Measurements from ENCODE around the gene CD9. TPM values are rescaled to one million over a fixed set of nuclear protein-coding genes. Genes with fewer than 3 reads are reported as not detected.
"Not testable (repeated sequence)": the region's sequence is repeated elsewhere in the genome, so short reads cannot be mapped to it uniquely, and the experiment has no call there.

The CD9 gene
- 10 to 100 TPM in 1 of 2 experiments, 1 to 10 TPM in 1; 3.8 to 20.4 TPM for total RNA-seq

- peaks cover 24% of the 10 kb centered on the region for H3K4me1 Mint-ChIP-seq
- H3K36me3 Mint-ChIP-seq: no peaks in the 10 kb centered on the region
- H3K27me3 Mint-ChIP-seq: peaks cover 66% of the 10 kb centered on the region
- CTCF ChIA-PET: interaction anchor here (0.5 to 14.4 kb wide), 6 partner anchors 13 to 212 kb away, joined by 3 to 225 read pairs (median 4); no protein-coding TSS in a partner anchor
- ATAC-seq (peak; percentile 32), DNase-seq (no peak)
- peak within 1 kb of the TSS; percentile 49 for H3K4me3 Mint-ChIP-seq
- H3K9me3 Mint-ChIP-seq (ENCODE audit: low read depth): no peaks in the 10 kb centered on the region
- no peak within 1 kb of the TSS for H3K27ac Mint-ChIP-seq
These were observed at the start of gene CD9 for GRCh38 chr12:6200256-6201212. Gene CD9 (plus strand): TSS chr12:6200400. CDS start chr12:6200500, 100 bp downstream.

GRCh38 chr12:6154730-6155459 is 45.3 kb upstream of the CD9 start:
- Mint-ChIP-seq H3K36me3 (no peaks in the 10 kb centered on the region), H3K27ac (no peak overlapping the region), H3K4me3 (no peak overlapping the region), H3K27me3 (no peaks in the 10 kb centered on the region), H3K9me3 (ENCODE audit: low read depth) (no peaks in the 10 kb centered on the region), H3K4me1 (no peaks in the 10 kb centered on the region)
- no peak for ATAC-seq
- CTCF ChIA-PET: no interaction called here
- no peak for DNase-seq

GRCh38 chr12:6157482-6157881 is 42.7 kb upstream of the CD9 start:
- no peaks in the 10 kb centered on the region for H3K9me3 Mint-ChIP-seq (ENCODE audit: low read depth)
- CTCF ChIA-PET: no interaction called here
- DNase-seq (no peak), ATAC-seq (no peak)
- no peak overlapping the region for H3K27ac Mint-ChIP-seq
- no peaks in the 10 kb centered on the region for H3K4me1 Mint-ChIP-seq
- no peaks in the 10 kb centered on the region for H3K36me3 Mint-ChIP-seq
- no peak overlapping the region for H3K4me3 Mint-ChIP-seq
- no peaks in the 10 kb centered on the region for H3K27me3 Mint-ChIP-seq

- H3K27me3 Mint-ChIP-seq: no peaks in the 10 kb centered on the region
- CTCF ChIA-PET: no interaction called here
- ATAC-seq: no peak
- H3K9me3 Mint-ChIP-seq (ENCODE audit: low read depth): no peaks in the 10 kb centered on the region
- no peaks in the 10 kb centered on the region for H3K36me3 Mint-ChIP-seq
- no peak overlapping the region for H3K27ac Mint-ChIP-seq
- no peak overlapping the region for H3K4me3 Mint-ChIP-seq
- H3K4me1 Mint-ChIP-seq: no peaks in the 10 kb centered on the region
- no peak for DNase-seq
These were observed 41.9 kb upstream of the CD9 start for GRCh38 chr12:6158255-6158654.

GRCh38 chr12:6158749-6159148 is 41.5 kb upstream of the CD9 start:
- no peaks in the 10 kb centered on the region for H3K36me3 Mint-ChIP-seq
- no peaks in the 10 kb centered on the region for H3K27me3 Mint-ChIP-seq
- no peaks in the 10 kb centered on the region for H3K9me3 Mint-ChIP-seq (ENCODE audit: low read depth)
- H3K4me3 Mint-ChIP-seq: no peak overlapping the region
- no peak for DNase-seq
- CTCF ChIA-PET: no interaction called here
- H3K4me1 Mint-ChIP-seq: no peaks in the 10 kb centered on the region
- no peak for ATAC-seq
- no peak overlapping the region for H3K27ac Mint-ChIP-seq

GRCh38 chr12:6159166-6160011 is 40.8 kb upstream of the CD9 start:
- ATAC-seq; H3K36me3 Mint-ChIP-seq; H3K27ac Mint-ChIP-seq; H3K9me3 Mint-ChIP-seq (ENCODE audit: low read depth); CTCF ChIA-PET; H3K27me3 Mint-ChIP-seq; DNase-seq; H3K4me1 Mint-ChIP-seq; H3K4me3 Mint-ChIP-seq: not testable (repeated sequence)

- CTCF ChIA-PET; H3K4me1 Mint-ChIP-seq; H3K36me3 Mint-ChIP-seq; ATAC-seq; H3K27ac Mint-ChIP-seq; H3K4me3 Mint-ChIP-seq; DNase-seq; H3K9me3 Mint-ChIP-seq (ENCODE audit: low read depth); H3K27me3 Mint-ChIP-seq: not testable (repeated sequence)
These were observed 40.1 kb upstream of the CD9 start for GRCh38 chr12:6160049-6160649.

GRCh38 chr12:6161124-6161882 is 38.9 kb upstream of the CD9 start:
- ATAC-seq: no peak

GRCh38 chr12:6163416-6164060 is 36.7 kb upstream of the CD9 start:
- DNase-seq (no peak), ATAC-seq (no peak)
- Mint-ChIP-seq H3K27me3 (peaks cover 1% of the 10 kb centered on the region), H3K4me3 (no peak overlapping the region), H3K36me3 (no peaks in the 10 kb centered on the region), H3K4me1 (peaks cover 17% of the 10 kb centered on the region), H3K9me3 (ENCODE audit: low read depth) (no peaks in the 10 kb centered on the region), H3K27ac (no peak overlapping the region)
- CTCF ChIA-PET: interaction anchor here (1.3 kb wide), 1 partner anchor 41 kb away, joined by 3 read pairs; no protein-coding TSS in a partner anchor

More at GRCh38 chr12:6161124-6161882, 38.9 kb upstream of the CD9 start:
- no peak for DNase-seq
- Mint-ChIP-seq H3K4me1 (no peaks in the 10 kb centered on the region), H3K9me3 (ENCODE audit: low read depth) (no peaks in the 10 kb centered on the region), H3K4me3 (no peak overlapping the region), H3K27ac (no peak overlapping the region), H3K36me3 (no peaks in the 10 kb centered on the region), H3K27me3 (no peaks in the 10 kb centered on the region)
- CTCF ChIA-PET: no interaction called here

GRCh38 chr12:6165395-6165794 is 34.8 kb upstream of the CD9 start:
- Mint-ChIP-seq H3K9me3 (ENCODE audit: low read depth) (no peaks in the 10 kb centered on the region), H3K4me1 (peaks cover 23% of the 10 kb centered on the region), H3K4me3 (no peak overlapping the region), H3K27me3 (peaks cover 10% of the 10 kb centered on the region), H3K27ac (no peak overlapping the region), H3K36me3 (no peaks in the 10 kb centered on the region)
- CTCF ChIA-PET: interaction anchor here (0.6 kb wide), 1 partner anchor 1378 kb away, joined by 3 read pairs; no protein-coding TSS in a partner anchor
- no peak for DNase-seq
- ATAC-seq: no peak

GRCh38 chr12:6166808-6167207 is 33.4 kb upstream of the CD9 start:
- ATAC-seq: no peak
- Mint-ChIP-seq H3K4me3 (no peak overlapping the region), H3K27ac (no peak overlapping the region)

More at GRCh38 chr12:6166808-6167207, 33.4 kb upstream of the CD9 start:
- H3K36me3 Mint-ChIP-seq: no peaks in the 10 kb centered on the region
- no peaks in the 10 kb centered on the region for H3K9me3 Mint-ChIP-seq (ENCODE audit: low read depth)
- no peak for DNase-seq
- H3K4me1 Mint-ChIP-seq: peaks cover 23% of the 10 kb centered on the region
- CTCF ChIA-PET: interaction anchor here (1.0 to 3.6 kb wide), 2 partner anchors 28 to 112 kb away, joined by 3 to 14 read pairs; no protein-coding TSS in a partner anchor
- H3K27me3 Mint-ChIP-seq: peaks cover 12% of the 10 kb centered on the region

Data from activated CD8-positive, alpha-beta memory T cell treated with anti-CD3 and anti-CD28 coated beads, Interleukin-2, amount 10 ng/mL, durations not matched to agents 7 days and 5 days (primary cell).